NB4 (cell line): ENCODE results near the gene MYLK.

Experiments
- CTCF ChIP-seq: IDR thresholded peaks from one replicate; pipeline ENCODE4 v1.5.1; 2012; ENCODE audit warnings: low read depth, low read length
- MAX ChIP-seq: IDR thresholded peaks from 2 replicates; pipeline ENCODE4 v1.6.1; 2011; ENCODE audit warnings: low read depth, low read length
- MYC ChIP-seq: IDR thresholded peaks from 2 replicates; pipeline ENCODE4 v1.6.1; 2011; ENCODE audit warnings: low read depth, low read length
- POLR2A ChIP-seq: IDR thresholded peaks from 2 replicates; pipeline ENCODE4 v1.6.1; 2011; ENCODE audit warnings: mild to moderate bottlenecking; ENCODE audit not compliant: insufficient read length; ENCODE audit errors: extremely low read depth

DNA sequence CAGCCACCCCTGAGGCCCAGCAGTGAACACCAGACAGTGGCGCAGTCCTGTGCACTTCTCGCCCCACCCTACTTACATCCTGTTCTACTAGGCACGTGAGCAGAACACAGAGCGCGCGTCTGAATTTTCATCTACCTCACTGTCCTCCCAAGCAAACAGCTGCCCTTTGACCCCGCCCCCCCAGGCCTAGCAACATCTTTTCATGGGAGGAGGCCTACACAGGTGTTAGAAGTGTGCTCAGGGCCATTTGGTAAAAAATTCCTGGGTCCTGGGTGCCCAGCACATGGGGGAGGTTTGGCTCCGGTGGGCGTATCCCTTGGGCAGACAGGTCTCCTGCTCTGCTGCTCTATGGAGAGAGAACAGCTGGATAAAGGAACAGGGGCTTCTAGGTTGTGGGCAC, 95.0 kb downstream of the MYLK start:
- TF ChIP-seq CTCF, result no peak
- no peak for TF ChIP-seq POLR2A
- no peak for TF ChIP-seq MYC
- no peak for TF ChIP-seq MAX
